ENCODE results near the gene CACNB4.

Gene CACNB4

GRCh38 chr2:152054593-152054992 is 44.3 kb downstream of the CACNB4 start:
- in situ Hi-C loops (cut with MboI; ENCODE audit: low sequenced_read_pairs) = no loop called here

- in situ Hi-C loops (cut with MboI; ENCODE audit: low sequenced_read_pairs) = no loop called here
Measured at GRCh38 chr2:152051436-152051835, 47.4 kb downstream of the CACNB4 start.

GRCh38 chr2:152050915-152051314 is 47.9 kb downstream of the CACNB4 start:
- in situ Hi-C loops (cut with MboI; ENCODE audit: low sequenced_read_pairs) = no loop called here

GRCh38 chr2:152050341-152050740 is 48.5 kb downstream of the CACNB4 start:
- in situ Hi-C loops (cut with MboI; ENCODE audit: low sequenced_read_pairs) = no loop called here

GRCh38 chr2:152049541-152049940 is 49.3 kb downstream of the CACNB4 start:
- in situ Hi-C loops (cut with MboI; ENCODE audit: low sequenced_read_pairs) = loop anchor here (25.0 kb wide), 1 partner anchor 588 kb away; no protein-coding TSS in a partner anchor

GRCh38 chr2:152047824-152048471 is 50.9 kb downstream of the CACNB4 start:
- in situ Hi-C loops (cut with MboI; ENCODE audit: low sequenced_read_pairs) = loop anchor here (25.0 kb wide), 1 partner anchor 589 kb away; no protein-coding TSS in a partner anchor

- in situ Hi-C loops (cut with MboI; ENCODE audit: low sequenced_read_pairs) = loop anchor here (25.0 kb wide), 1 partner anchor 590 kb away; no protein-coding TSS in a partner anchor
Measured at GRCh38 chr2:152046940-152047339, 51.9 kb downstream of the CACNB4 start.

GRCh38 chr2:152042636-152043615 is 55.9 kb downstream of the CACNB4 start:
- in situ Hi-C loops (cut with MboI; ENCODE audit: low sequenced_read_pairs) = loop anchor here (25.0 kb wide), 1 partner anchor 594 kb away; no protein-coding TSS in a partner anchor

- in situ Hi-C loops (cut with MboI; ENCODE audit: low sequenced_read_pairs) = loop anchor here (25.0 kb wide), 1 partner anchor 599 kb away; no protein-coding TSS in a partner anchor
Measured at GRCh38 chr2:152038441-152038958, 60.3 kb downstream of the CACNB4 start.

GRCh38 chr2:152037743-152038435 is 61.0 kb downstream of the CACNB4 start:
- in situ Hi-C loops (cut with MboI; ENCODE audit: low sequenced_read_pairs) = loop anchor here (25.0 kb wide), 1 partner anchor 599 kb away; no protein-coding TSS in a partner anchor

- in situ Hi-C loops (cut with MboI; ENCODE audit: low sequenced_read_pairs) = loop anchor here (25.0 kb wide), 1 partner anchor 600 kb away; no protein-coding TSS in a partner anchor
Measured at GRCh38 chr2:152036611-152037469, 62.0 kb downstream of the CACNB4 start.

- in situ Hi-C loops (cut with MboI; ENCODE audit: low sequenced_read_pairs) = loop anchor here (25.0 kb wide), 1 partner anchor 603 kb away; no protein-coding TSS in a partner anchor
Measured at GRCh38 chr2:152034257-152034801, 64.5 kb downstream of the CACNB4 start.

GRCh38 chr2:152033011-152033925 is 65.6 kb downstream of the CACNB4 start:
- in situ Hi-C loops (cut with MboI; ENCODE audit: low sequenced_read_pairs) = loop anchor here (25.0 kb wide), 1 partner anchor 604 kb away; no protein-coding TSS in a partner anchor

GRCh38 chr2:152031747-152032306 is 67.0 kb downstream of the CACNB4 start:
- in situ Hi-C loops (cut with MboI; ENCODE audit: low sequenced_read_pairs) = loop anchor here (25.0 kb wide), 1 partner anchor 605 kb away; no protein-coding TSS in a partner anchor

GRCh38 chr2:152030596-152031328 is 68.1 kb downstream of the CACNB4 start:
- in situ Hi-C loops (cut with MboI; ENCODE audit: low sequenced_read_pairs) = loop anchor here (25.0 kb wide), 1 partner anchor 607 kb away; no protein-coding TSS in a partner anchor

GRCh38 chr2:152028182-152028862 is 70.5 kb downstream of the CACNB4 start:
- in situ Hi-C loops (cut with MboI; ENCODE audit: low sequenced_read_pairs) = loop anchor here (25.0 kb wide), 1 partner anchor 609 kb away; no protein-coding TSS in a partner anchor

Data from HL-60/S4 treated with retinoic acid at 250 ng/mL for 4 days and 3 days (cell line).